ENCODE measurements around the gene IL1R2.

Gene IL1R2

GRCh38 chr2:101972621-101973434, 18.9 kb upstream of the IL1R2 start:
- no peak for DNase-seq (ENCODE audit: low read depth, low spot score)
- H3K27ac ChIP-seq: peak overlapping the region; percentile 39

DNA sequence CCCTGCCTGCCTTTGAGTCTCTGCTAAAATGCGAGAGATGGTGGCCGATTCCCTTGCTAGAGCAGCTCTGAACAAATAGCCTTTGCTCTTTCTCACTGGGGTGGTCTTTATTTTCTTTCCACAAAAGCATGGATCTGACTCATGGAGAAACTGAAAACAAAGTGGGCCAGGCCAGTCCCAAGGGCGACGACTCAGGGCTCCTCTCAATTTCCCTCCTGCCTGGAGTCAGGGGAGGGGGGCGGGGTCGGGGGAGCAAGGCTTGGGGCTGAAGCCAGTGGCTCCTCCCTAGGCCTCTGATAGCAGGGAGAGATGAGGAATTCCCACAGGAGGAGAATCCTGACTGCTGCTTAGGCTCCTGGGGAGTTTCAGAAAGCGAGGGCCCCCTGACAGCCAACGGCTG, 17.1 kb upstream of the IL1R2 start:
- no peak overlapping the region for H3K27ac ChIP-seq

DNA sequence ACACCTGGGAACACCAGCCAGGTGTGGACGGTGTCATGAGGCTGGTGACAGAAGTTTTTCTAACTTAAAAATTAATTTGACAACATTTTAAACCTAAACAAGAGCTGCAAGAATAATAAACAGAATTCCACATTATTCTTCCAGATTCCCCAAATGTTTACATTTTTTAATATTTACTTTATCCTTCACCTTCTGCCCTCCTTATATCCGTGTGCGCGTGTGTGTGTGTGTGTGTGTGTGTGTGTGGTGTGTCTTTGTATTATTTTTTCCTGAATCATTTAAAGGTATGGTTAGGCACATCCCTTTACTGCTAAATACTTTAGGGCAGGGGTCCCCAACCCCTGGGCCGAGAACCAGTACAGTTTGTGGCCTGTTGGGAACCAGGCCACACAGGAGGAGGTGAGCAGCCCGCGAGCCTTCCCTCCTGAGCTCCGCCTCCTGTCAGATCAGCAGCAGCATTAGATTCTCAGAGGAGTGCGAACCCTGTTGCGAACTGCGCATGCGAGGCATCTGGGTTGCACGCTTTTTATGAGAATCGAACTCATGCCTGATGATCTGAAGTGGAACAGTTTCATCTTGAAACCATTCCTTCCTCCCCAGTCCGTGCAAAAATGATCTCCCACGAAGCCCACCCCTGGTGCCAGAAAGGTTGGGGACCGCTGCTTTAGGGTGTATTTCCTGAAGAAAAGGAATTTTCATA, 16.4 kb upstream of the IL1R2 start:
- H3K27ac ChIP-seq: no peak overlapping the region
- no peak for DNase-seq (ENCODE audit: low read depth, low spot score)

More for the DNA sequence above, 17.1 kb upstream of the IL1R2 start:
- DNase-seq (ENCODE audit: low read depth, low spot score): no peak

DNA sequence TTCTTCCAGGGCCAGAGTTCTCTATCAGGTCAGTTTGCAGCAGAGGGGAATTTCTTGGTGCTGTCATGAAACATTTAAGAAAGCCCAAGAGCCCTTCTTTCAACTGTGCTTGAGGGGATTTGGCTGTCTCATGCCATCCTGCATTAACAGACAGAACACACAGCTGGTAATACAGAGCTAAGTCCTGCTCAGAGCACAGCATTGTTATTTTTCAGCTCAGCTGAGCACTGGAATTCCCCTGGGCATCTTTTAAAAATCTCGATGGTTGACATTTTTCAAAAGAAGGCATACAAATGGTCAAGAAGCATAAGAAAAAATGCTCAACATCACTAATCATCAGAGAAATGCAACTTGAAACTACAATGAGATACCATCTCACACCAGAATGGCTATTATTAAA, 14.9 kb upstream of the IL1R2 start:
- H3K27ac ChIP-seq: no peak overlapping the region
- DNase-seq (ENCODE audit: low read depth, low spot score): no peak

DNA sequence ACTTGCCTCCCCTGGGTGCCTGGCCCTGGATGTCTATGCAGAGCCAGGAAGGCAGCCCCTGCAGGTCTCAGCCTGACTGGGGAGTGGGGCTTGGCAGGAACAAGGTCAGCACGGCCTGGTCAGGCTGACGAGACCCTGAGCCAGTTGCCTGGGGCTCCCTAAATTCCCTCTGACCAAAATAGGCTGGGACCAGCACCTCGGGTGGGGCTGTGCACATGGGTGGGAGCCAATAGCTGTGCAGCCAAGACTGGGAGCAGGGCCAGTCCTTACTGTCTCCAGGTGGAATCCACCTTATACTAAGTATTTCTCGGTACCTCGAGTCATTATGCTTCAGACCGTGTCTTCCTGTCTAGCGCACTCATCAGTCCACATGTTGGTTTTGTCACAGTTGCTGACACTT, 11.4 kb upstream of the IL1R2 start:
- DNase-seq (ENCODE audit: low read depth, low spot score): no peak
- no peak overlapping the region for H3K27ac ChIP-seq

DNA sequence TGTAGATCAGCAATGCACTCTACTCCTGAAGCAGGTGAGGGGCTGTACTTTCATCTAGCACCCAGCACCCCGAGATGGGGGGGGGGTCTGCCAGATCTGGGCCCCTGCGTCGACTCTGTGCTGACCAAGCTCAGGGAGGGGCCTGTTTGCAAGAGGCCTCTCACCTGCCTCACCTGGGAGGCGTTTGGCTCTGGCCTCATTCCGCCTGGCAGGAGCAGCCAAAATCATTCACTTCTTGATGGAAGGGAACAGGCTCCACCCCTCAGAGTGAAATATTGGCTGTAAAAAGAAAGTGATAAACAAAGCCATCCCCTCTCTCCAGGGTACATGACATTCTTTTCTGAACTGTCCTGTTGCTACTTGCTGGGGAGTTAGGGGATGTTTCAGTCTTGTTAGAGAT, 10.7 kb upstream of the IL1R2 start:
- no peak overlapping the region for H3K27ac ChIP-seq
- no peak for DNase-seq (ENCODE audit: low read depth, low spot score)

DNA sequence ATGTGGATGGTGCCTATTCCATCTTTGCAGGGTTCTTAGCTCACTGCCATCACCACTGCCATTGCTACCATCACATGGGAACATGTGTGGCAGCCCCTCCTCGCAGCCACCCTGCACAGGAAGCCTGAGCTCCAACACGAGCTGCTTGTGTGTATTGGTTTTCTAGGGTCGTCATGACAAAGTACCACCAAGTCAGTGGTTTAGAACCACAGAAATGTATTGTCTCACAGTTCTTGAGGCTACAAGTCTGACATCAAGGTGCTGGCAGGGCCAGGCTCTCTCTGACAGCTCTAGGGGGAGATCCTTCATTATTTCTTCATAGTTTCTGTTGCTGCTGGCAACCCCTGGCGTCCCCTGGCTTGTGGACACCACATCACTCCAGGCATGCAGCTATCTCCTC, 10.3 kb upstream of the IL1R2 start:
- no peak overlapping the region for H3K27ac ChIP-seq
- DNase-seq (ENCODE audit: low read depth, low spot score): no peak

DNA sequence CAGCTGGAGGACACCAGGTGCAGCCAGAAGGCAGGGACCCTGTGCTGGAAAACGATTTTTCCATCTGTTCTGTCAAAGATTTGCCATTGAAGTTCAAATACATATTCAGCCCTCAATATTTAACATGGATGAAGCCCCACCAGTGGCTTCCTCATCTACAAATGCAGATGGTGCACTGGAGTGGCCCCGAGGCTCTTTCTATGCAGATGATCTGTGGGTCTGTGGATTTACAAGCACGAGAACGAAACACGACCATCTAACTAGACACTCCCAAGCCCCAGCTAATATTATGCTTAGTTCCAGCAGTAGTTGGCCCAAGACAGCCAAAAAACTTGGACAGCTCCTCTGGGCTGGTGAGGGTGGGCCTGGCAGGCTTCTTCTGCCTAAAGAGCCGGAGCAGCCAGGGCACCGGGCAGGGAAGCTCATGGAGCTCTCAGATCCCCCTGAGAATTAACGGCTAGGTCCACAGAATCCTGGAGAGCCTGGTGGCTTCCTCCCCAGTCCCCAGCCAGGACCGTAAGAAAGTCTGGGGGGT, 9.2 kb upstream of the IL1R2 start:
- no peak overlapping the region for H3K27ac ChIP-seq
- DNase-seq (ENCODE audit: low read depth, low spot score): no peak

DNA sequence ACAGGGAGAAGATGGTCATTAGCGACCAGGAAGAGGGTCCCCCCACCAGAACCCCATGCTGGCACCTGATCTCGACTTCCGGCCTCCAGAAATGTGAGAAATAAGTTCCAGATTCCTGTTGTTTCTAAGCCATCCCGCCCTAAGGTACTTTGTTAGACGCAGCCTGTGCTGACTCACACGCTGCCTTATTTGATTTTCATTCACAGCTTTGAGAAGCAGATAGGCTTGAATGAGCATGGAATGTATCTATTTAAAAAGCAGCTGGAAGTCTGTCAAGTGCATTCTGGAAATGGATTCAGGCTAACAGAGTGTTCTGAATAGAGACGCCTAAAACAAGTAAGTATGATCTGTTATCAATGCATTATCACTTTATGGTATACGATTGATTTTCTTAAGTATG, 8.3 kb upstream of the IL1R2 start:
- peak overlapping the region; percentile 39 for H3K27ac ChIP-seq
- no peak for DNase-seq (ENCODE audit: low read depth, low spot score)

DNA sequence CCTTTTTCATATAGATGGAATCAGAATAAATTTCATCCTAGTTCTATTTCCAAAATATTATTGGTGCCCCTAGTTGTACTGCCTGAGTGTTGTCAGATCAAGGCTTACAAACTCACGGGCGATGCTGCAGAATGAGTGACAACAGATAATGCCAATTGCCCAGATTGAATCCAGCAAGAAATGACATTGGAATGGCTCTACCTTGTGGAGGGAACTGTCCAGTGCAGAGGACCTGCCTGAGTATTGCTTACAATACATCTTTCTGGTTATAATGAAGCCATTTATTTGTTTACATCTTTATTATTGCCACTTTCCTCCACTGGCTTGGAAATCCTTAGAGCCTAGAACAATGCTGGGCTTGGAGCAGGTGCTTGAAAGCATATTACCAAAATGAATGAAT, 7.8 kb upstream of the IL1R2 start:
- peak overlapping the region; percentile 39 for H3K27ac ChIP-seq
- no peak for DNase-seq (ENCODE audit: low read depth, low spot score)

- DNase-seq (ENCODE audit: low read depth, low spot score): no peak
Measured at GRCh38 chr2:101984656-101985055, 7.1 kb upstream of the IL1R2 start.

GRCh38 chr2:101985101-101985792, 6.5 kb upstream of the IL1R2 start:
- peak overlapping the region; percentile 30 for H3K27ac ChIP-seq

More at GRCh38 chr2:101984656-101985055, 7.1 kb upstream of the IL1R2 start:
- no peak overlapping the region for H3K27ac ChIP-seq

GRCh38 chr2:101985793-101986164, 6.0 kb upstream of the IL1R2 start:
- peak overlapping the region; percentile 30 for H3K27ac ChIP-seq
- DNase-seq (ENCODE audit: low read depth, low spot score): no peak

More at GRCh38 chr2:101985101-101985792, 6.5 kb upstream of the IL1R2 start:
- DNase-seq (ENCODE audit: low read depth, low spot score): no peak

- no peak overlapping the region for H3K27ac ChIP-seq
Measured at GRCh38 chr2:101986376-101986775, 5.4 kb upstream of the IL1R2 start.

GRCh38 chr2:101986804-101987740, 4.7 kb upstream of the IL1R2 start:
- no peak for DNase-seq (ENCODE audit: low read depth, low spot score)
- no peak overlapping the region for H3K27ac ChIP-seq

More at GRCh38 chr2:101986376-101986775, 5.4 kb upstream of the IL1R2 start:
- no peak for DNase-seq (ENCODE audit: low read depth, low spot score)

DNA sequence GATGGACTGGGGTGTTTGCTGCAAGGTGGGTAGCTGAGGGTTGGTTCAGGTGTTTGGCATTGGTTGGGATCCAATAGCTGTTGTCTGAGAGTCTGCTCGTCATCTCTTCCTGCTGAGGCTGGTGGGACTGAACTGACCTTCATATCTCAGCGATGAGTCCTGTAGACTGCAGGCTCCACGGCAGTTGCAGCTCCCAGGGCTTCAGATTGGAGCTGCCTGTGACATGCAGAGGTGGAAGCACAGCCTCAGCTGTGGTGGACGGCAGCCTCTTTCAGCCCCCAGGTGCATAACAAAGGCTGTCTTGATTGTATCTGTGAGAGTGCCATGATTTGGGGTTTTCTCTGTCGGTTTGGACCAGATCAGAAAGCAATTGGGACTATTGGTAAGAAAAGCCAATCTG, 3.9 kb upstream of the IL1R2 start:
- H3K27ac ChIP-seq: no peak overlapping the region
- no peak for DNase-seq (ENCODE audit: low read depth, low spot score)

- no peak overlapping the region for H3K27ac ChIP-seq
- no peak for DNase-seq (ENCODE audit: low read depth, low spot score)
Measured at GRCh38 chr2:101988541-101988940, 3.2 kb upstream of the IL1R2 start.

DNA sequence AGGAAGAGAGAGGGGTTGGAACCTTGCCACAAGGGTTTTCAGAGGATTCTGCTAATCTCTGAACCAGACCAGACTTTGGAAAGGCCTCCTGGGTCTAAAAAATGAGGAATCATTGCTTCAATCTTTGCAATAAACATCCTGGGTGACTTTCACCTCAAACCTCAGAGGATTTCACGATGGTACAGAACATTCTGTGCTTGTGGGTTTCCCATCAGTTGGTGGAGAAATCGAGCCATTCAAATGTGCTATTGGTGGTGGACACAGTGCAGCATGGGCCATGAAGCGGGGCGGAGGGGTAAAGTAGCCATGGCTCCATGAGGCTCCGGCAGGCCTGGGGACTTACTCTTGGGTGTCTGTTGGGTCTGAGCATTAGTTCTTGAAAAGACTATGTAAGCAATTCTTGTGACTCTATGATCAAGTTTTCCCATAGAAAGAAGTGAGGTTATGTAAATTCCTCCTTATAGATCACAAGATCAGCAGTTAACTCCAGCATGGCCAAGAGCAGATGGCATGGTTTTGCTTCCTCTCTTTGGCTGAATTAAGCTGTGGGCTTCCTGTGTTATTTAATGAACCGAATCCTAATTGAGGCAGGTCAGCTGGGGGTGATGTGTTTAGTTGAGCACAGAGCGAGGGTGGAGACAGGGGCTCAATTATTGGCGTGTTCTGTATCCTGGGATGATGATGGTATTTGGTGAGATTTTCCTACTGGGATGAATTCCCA, 1.9 kb upstream of the IL1R2 start:
- DNase-seq (ENCODE audit: low read depth, low spot score): no peak
- no peak overlapping the region for H3K27ac ChIP-seq

DNA sequence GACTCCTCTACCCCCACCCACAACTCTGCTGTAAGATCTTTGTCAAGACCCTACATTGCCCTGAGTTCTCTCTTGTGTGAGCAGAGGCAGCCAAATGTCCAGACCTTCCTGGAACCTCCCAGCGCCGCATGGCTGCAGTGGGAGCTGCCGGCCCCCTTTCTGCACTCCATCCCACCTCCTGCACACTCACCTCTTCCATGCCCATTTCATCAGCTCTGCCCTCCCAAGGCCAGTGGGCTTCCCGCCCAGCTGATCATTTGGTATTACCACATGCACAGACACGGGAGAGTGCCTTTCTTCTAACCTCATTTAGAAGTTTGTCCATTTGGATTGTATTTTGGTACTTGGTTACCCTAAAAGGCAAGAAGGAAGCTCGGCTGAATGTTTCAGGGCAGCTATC, 2.0 kb downstream of the IL1R2 start:
- H3K27ac ChIP-seq: no peak overlapping the region
- no peak for DNase-seq (ENCODE audit: low read depth, low spot score)
